22Rv1 (cell line): ENCODE data around the gene CHD9.

Experiments used
- H3K27ac ChIP-seq: fragments of 450-650 bp; 2 replicates; pipeline ENCODE4 v1.5.1; 2017
- CTCF ChIP-seq: fragments of 450-650 bp; IDR thresholded peaks from 2 replicates; pipeline ENCODE4 v1.5.1; 2017; ENCODE audit warnings: mild to moderate bottlenecking
- ZFX ChIP-seq: fragments of 450-650 bp; IDR thresholded peaks from 2 replicates; pipeline ENCODE4 v1.6.1; 2017; ENCODE audit warnings: antibody characterized with exemption, borderline replicate concordance

CHD9 gene

GRCh38 chr16:53121043-53121620, 66.3 kb downstream of the CHD9 start:
- TF ChIP-seq CTCF (no peak), ZFX (no peak)

GRCh38 chr16:53121661-53122060, 66.9 kb downstream of the CHD9 start:
- no peak for TF ChIP-seq ZFX
- TF ChIP-seq CTCF, result no peak
- H3K27ac ChIP-seq, result no peak overlapping the region

More at GRCh38 chr16:53121043-53121620, 66.3 kb downstream of the CHD9 start:
- H3K27ac ChIP-seq, result no peak overlapping the region

- H3K27ac ChIP-seq, result no peak overlapping the region
- TF ChIP-seq ZFX (no peak), CTCF (no peak)
Observed at GRCh38 chr16:53123747-53124146, 69.0 kb downstream of the CHD9 start.

- H3K27ac ChIP-seq, result no peak overlapping the region
- TF ChIP-seq CTCF (no peak), ZFX (no peak)
Observed at GRCh38 chr16:53126390-53126789, 71.6 kb downstream of the CHD9 start.

- TF ChIP-seq CTCF, result no peak
- TF ChIP-seq ZFX, result no peak
- H3K27ac ChIP-seq, result peak overlapping the region; percentile 87
Observed at GRCh38 chr16:53129281-53130158, 74.7 kb downstream of the CHD9 start.

- TF ChIP-seq ZFX, result no peak
- TF ChIP-seq CTCF, result peak; percentile 88
- H3K27ac ChIP-seq, result peak overlapping the region; percentile 87
Observed at GRCh38 chr16:53130159-53131049, 75.6 kb downstream of the CHD9 start.

- H3K27ac ChIP-seq, result peak overlapping the region; percentile 87
- TF ChIP-seq CTCF (no peak), ZFX (no peak)
Observed at GRCh38 chr16:53131050-53131362, 76.2 kb downstream of the CHD9 start.
